Amniotic epithelial cell (primary cell): ENCODE data around the gene ALKAL2.

Experiments used
- DNase-seq: peaks from one replicate; pipeline ENCODE4 v3.0.0-alpha.2; 2010; ENCODE audit warnings: low read depth

The ALKAL2 gene

GRCh38 chr2:290090-290722 lies 2.3 kb upstream of the ALKAL2 start:
- DNase-seq = peak; percentile 70

- DNase-seq = no peak
These were observed 1.6 kb upstream of the ALKAL2 start for GRCh38 chr2:289362-290089.

GRCh38 chr2:288758-289361 lies 969 bp upstream of the ALKAL2 start:
- no peak for DNase-seq

GRCh38 chr2:287471-287885 lies 413 bp downstream of the ALKAL2 start:
- peak; percentile 40 for DNase-seq

- DNase-seq = peak; percentile 40
These were observed 1.0 kb downstream of the ALKAL2 start for GRCh38 chr2:286774-287392.

- DNase-seq = no peak
These were observed 1.9 kb downstream of the ALKAL2 start for GRCh38 chr2:286035-286434.

GRCh38 chr2:285531-285930 lies 2.4 kb downstream of the ALKAL2 start:
- peak; percentile 91 for DNase-seq

GRCh38 chr2:284896-285492 lies 2.9 kb downstream of the ALKAL2 start:
- no peak for DNase-seq

GRCh38 chr2:283996-284794 lies 3.7 kb downstream of the ALKAL2 start:
- DNase-seq = no peak

- DNase-seq = no peak
These were observed 5.3 kb downstream of the ALKAL2 start for GRCh38 chr2:282371-283263.

- DNase-seq = no peak
These were observed 6.5 kb downstream of the ALKAL2 start for GRCh38 chr2:281381-281780.

- no peak for DNase-seq
These were observed 7.2 kb downstream of the ALKAL2 start for GRCh38 chr2:280650-281110.

GRCh38 chr2:279956-280649 lies 7.8 kb downstream of the ALKAL2 start:
- peak; percentile 78 for DNase-seq

GRCh38 chr2:279366-279765 lies 8.5 kb downstream of the ALKAL2 start:
- no peak for DNase-seq

- DNase-seq = peak; percentile 39
These were observed 9.0 kb downstream of the ALKAL2 start for GRCh38 chr2:278927-279320.

GRCh38 chr2:278312-278926 lies 9.5 kb downstream of the ALKAL2 start:
- no peak for DNase-seq

GRCh38 chr2:275466-275865 lies 12.4 kb downstream of the ALKAL2 start:
- no peak for DNase-seq

GRCh38 chr2:274503-274902 lies 13.4 kb downstream of the ALKAL2 start:
- no peak for DNase-seq

GRCh38 chr2:273333-273732 lies 14.6 kb downstream of the ALKAL2 start:
- no peak for DNase-seq
